GM23338 (cell line): ENCODE measurements around the gene TEDC1. TPM values are rescaled to one million over a fixed set of nuclear protein-coding genes. Genes with fewer than 3 reads are reported as not detected.

ENCODE experiments used
- ATAC-seq: fragments of 200-7000 bp; cut with Tn5 transposase; 3 replicates; pipeline ENCODE4 v1.9.1; 2020
- DNase-seq: peaks from one replicate; pipeline ENCODE4 v3.0.0-alpha.2; 2015; ENCODE audit warnings: low spot score
- H2AFZ ChIP-seq: fragments of 200-600 bp; sonication (generic); 2 replicates; pipeline ENCODE4 v1.8.0; 2016; ENCODE audit warnings: antibody characterized with exemption, mild to moderate bottlenecking, moderate library complexity
- H3F3A ChIP-seq: fragments of 200-600 bp; sonication (generic); replicated peaks from 2 replicates; pipeline ENCODE4 v1.8.0; 2017; ENCODE audit warnings: antibody characterized with exemption, mixed run types, low read depth
- H3K27ac ChIP-seq: fragments of 200-600 bp; sonication (generic); 2 replicates; pipeline ENCODE4 v1.6.1; 2016; ENCODE audit warnings: low read depth
- H3K27me3 ChIP-seq: fragments of 200-600 bp; sonication (generic); 2 replicates; pipeline ENCODE4 v1.8.0; 2016; ENCODE audit warnings: mild to moderate bottlenecking, mixed run types, moderate library complexity; ENCODE audit not compliant: insufficient read depth
- H3K36me3 ChIP-seq: fragments of 200-600 bp; sonication (generic); 2 replicates; pipeline ENCODE4 v1.8.0; 2016; ENCODE audit warnings: mild to moderate bottlenecking; ENCODE audit not compliant: insufficient read depth
- H3K4me1 ChIP-seq: fragments of 200-600 bp; sonication (generic); 2 replicates; pipeline ENCODE4 v1.8.0; 2016; ENCODE audit warnings: mild to moderate bottlenecking, moderate library complexity; ENCODE audit not compliant: insufficient read depth
- H3K4me2 ChIP-seq: fragments of 200-600 bp; sonication (generic); 2 replicates; pipeline ENCODE4 v1.7.1; 2017; ENCODE audit warnings: mixed run types
- H3K4me3 ChIP-seq: fragments of 200-600 bp; sonication (generic); 2 replicates; pipeline ENCODE4 v1.6.1; 2016; ENCODE audit warnings: mixed run types
- H3K79me2 ChIP-seq: fragments of 200-600 bp; sonication (generic); replicated peaks from 2 replicates; pipeline ENCODE4 v1.8.0; 2017; ENCODE audit warnings: mild to moderate bottlenecking; ENCODE audit not compliant: insufficient read depth
- H3K9me2 ChIP-seq: fragments of 200-600 bp; sonication (generic); 2 replicates; pipeline ENCODE4 v1.8.0; 2017; ENCODE audit not compliant: insufficient read depth
- H4K20me1 ChIP-seq: fragments of 200-600 bp; sonication (generic); replicated peaks from 2 replicates; pipeline ENCODE4 v1.8.0; 2017; ENCODE audit warnings: mild to moderate bottlenecking; ENCODE audit not compliant: insufficient read depth
- H3K27ac Mint-ChIP-seq: 2 replicates; pipeline ENCODE4 v1.8.0; 2020; ENCODE audit warnings: inconsistent platforms, mild to moderate bottlenecking, moderate library complexity, mixed read lengths
- H3K27me3 Mint-ChIP-seq: 3 replicates; pipeline ENCODE4 v1.8.0; 2022; ENCODE audit warnings: low read depth, mild to moderate bottlenecking, moderate library complexity, mixed read lengths, inconsistent platforms; ENCODE audit not compliant: insufficient read depth, poor library complexity
- H3K36me3 Mint-ChIP-seq: 3 replicates; pipeline ENCODE4 v1.8.0; 2021; ENCODE audit warnings: low read depth, mild to moderate bottlenecking, inconsistent platforms, moderate library complexity, mixed read lengths
- H3K4me1 Mint-ChIP-seq: 3 replicates; pipeline ENCODE4 v1.8.0; 2020; ENCODE audit warnings: mild to moderate bottlenecking, inconsistent platforms, mixed read lengths
- H3K4me3 Mint-ChIP-seq: 3 replicates; pipeline ENCODE4 v1.8.0; 2021; ENCODE audit warnings: moderate library complexity, mild to moderate bottlenecking, inconsistent platforms, mixed read lengths
- H3K9me3 Mint-ChIP-seq: 3 replicates; pipeline ENCODE4 v1.8.0; 2020; ENCODE audit warnings: moderate library complexity, mild to moderate bottlenecking, inconsistent platforms, mixed read lengths
- CREB1 ChIP-seq: fragments of 250-450 bp; sonication (Bioruptor Pico); IDR thresholded peaks from 2 replicates; pipeline ENCODE4 v1.5.0; 2020; ENCODE audit warnings: low read depth, mild to moderate bottlenecking, moderate library complexity
- CTCF ChIP-seq, 2 experiments: fragments of 200-600 bp in 1 of 2; sonication (generic) in 1 of 2; conservative IDR thresholded peaks; 2 replicates each; pipeline versions ENCODE4 v1.5.1 to v1.6.1; 2016 to 2017; ENCODE audit warnings: antibody characterized with exemption in 2 of 2, low read depth in 2 of 2, mild to moderate bottlenecking in 2 of 2, moderate library complexity in 1 of 2
- EZH2 ChIP-seq: fragments of 200-600 bp; sonication (generic); IDR thresholded peaks from one replicate; pipeline ENCODE4 v1.8.0; 2017; ENCODE audit warnings: antibody characterized with exemption, mild to moderate bottlenecking, low read depth; ENCODE audit not compliant: unreplicated experiment
- EZH2phosphoT487 ChIP-seq: fragments of 200-600 bp; sonication (generic); IDR thresholded peaks from one replicate; pipeline ENCODE4 v1.8.1; 2018; ENCODE audit warnings: antibody characterized with exemption; ENCODE audit not compliant: unreplicated experiment
- JUNB ChIP-seq: IDR thresholded peaks from one replicate; pipeline ENCODE4 v1.6.1; 2016; ENCODE audit warnings: antibody characterized with exemption; ENCODE audit not compliant: unreplicated experiment
- POLR2AphosphoS5 ChIP-seq: IDR thresholded peaks from 2 replicates; pipeline ENCODE4 v1.6.1; 2016; ENCODE audit warnings: antibody characterized with exemption, low read depth
- REST ChIP-seq: IDR thresholded peaks from one replicate; pipeline ENCODE4 v1.6.1; 2018; ENCODE audit warnings: antibody characterized with exemption; ENCODE audit not compliant: unreplicated experiment
- STAT1 ChIP-seq: IDR thresholded peaks from one replicate; pipeline ENCODE4 v1.6.1; 2016; ENCODE audit warnings: antibody characterized with exemption; ENCODE audit not compliant: unreplicated experiment
- ZNF114 ChIP-seq: fragments of 250-450 bp; sonication (Bioruptor Pico); IDR thresholded peaks from 2 replicates; pipeline ENCODE4 v1.5.0; 2020; ENCODE audit warnings: mild to moderate bottlenecking, moderate library complexity
- ZNF331 ChIP-seq: fragments of 250-450 bp; sonication (Bioruptor Pico); IDR thresholded peaks from 2 replicates; pipeline ENCODE4 v1.5.0; 2020; ENCODE audit warnings: low read depth, mild to moderate bottlenecking, moderate library complexity
- ZNF462 ChIP-seq: fragments of 250-450 bp; sonication (Bioruptor Pico); IDR thresholded peaks from 2 replicates; pipeline ENCODE4 v1.5.0; 2020; ENCODE audit warnings: mild to moderate bottlenecking, moderate library complexity
- polyA plus RNA-seq: library from polyadenylated mRNA; unstranded; fragments of >200 nt; fragmentation: Nextera tagmentation; extraction: Ambion mirVana; gene quantifications from 2 replicates; pipeline ENCODE4 v1.2.1, GENCODE V29; 2016
- total RNA-seq: library from RNA; depleted of rRNA; stranded (reverse); fragments of >200 nt; shearing (Covaris generic); gene quantifications from 2 replicates; pipeline ENCODE4 v1.2.3, GENCODE V29; 2014

TEDC1 gene
- total and polyA plus RNA-seq, 2 experiments from 2014 or later, result 5.9 to 16.3 TPM

GRCh38 chr14:105493921-105494605 lies 3.0 kb downstream of the TEDC1 start (continued):
- no peak for TF ChIP-seq CTCF (conservative IDR thresholded peaks at IDR 0.05; ENCODE audit: low read depth in 2 of 2)
- TF ChIP-seq ZNF331, result no peak
- TF ChIP-seq ZNF462 (CRISPR knock-in tag), result no peak

- no peaks in the 10 kb centered on the region for H3K4me1 ChIP-seq
- peaks cover 4% of the 10 kb centered on the region; the same call in 1 of the 2 replicates for H3F3A ChIP-seq
- H3K27me3 ChIP-seq, result peaks cover 6% of the 10 kb centered on the region
- no peak overlapping the region for H3K4me3 ChIP-seq
- Mint-ChIP-seq H3K4me3 (no peak overlapping the region), H3K9me3 (peaks cover 6% of the 10 kb centered on the region; the same call in 2 of the 3 replicates), H3K27me3 (peaks cover 14% of the 10 kb centered on the region), H3K4me1 (peaks cover 2% of the 10 kb centered on the region; the same call in 2 of the 3 replicates), H3K27ac (no peak overlapping the region), H3K36me3 (no peaks in the 10 kb centered on the region)
- no peak overlapping the region for H2AFZ ChIP-seq
- peaks cover 3% of the 10 kb centered on the region; the same call in 1 of the 2 replicates for H3K9me2 ChIP-seq
- H4K20me1 ChIP-seq, result no peaks in the 10 kb centered on the region
- H3K79me2 ChIP-seq, result no peaks in the 10 kb centered on the region
- ATAC-seq (no peak), DNase-seq (no peak)
- no peak overlapping the region for H3K27ac ChIP-seq
- no peak overlapping the region for H3K4me2 ChIP-seq
- TF ChIP-seq POLR2AphosphoS5, result no peak
- TF ChIP-seq STAT1, result no peak
- TF ChIP-seq ZNF331, result no peak
- TF ChIP-seq EZH2phosphoT487, result no peak
- no peak for TF ChIP-seq REST
- no peak for TF ChIP-seq CREB1 (CRISPR knock-in tag)
- TF ChIP-seq ZNF114 (CRISPR knock-in tag), result no peak
- TF ChIP-seq EZH2, result no peak
- TF ChIP-seq JUNB, result no peak
- no peaks in the 10 kb centered on the region for H3K36me3 ChIP-seq
Observed at GRCh38 chr14:105494606-105494929, 3.5 kb downstream of the TEDC1 start.
